Naive thymus-derived CD4-positive, alpha-beta T cell (primary cell): ENCODE measurements around the gene ZNF692. TPM values are rescaled to one million over a fixed set of nuclear protein-coding genes. Genes with fewer than 3 reads are reported as not detected.

Experiments
- ATAC-seq: fragments of 150-1000 bp; cut with Tn5 transposase; 2 replicates; pipeline ENCODE4 v1.10.0; 2021; ENCODE audit warnings: mild to moderate bottlenecking, moderate library complexity
- CTCF ChIA-PET: fragments of 350-600 bp; sonication (Branson Sonifier 250); formaldehyde crosslinking; loops from one replicate; lab custom pipeline; 2021; ENCODE audit warnings: antibody characterized with exemption; lab: Charles Lee
- POLR2A ChIA-PET: fragments of 350-600 bp; sonication (Branson Sonifier 250); formaldehyde crosslinking; loops from one replicate; lab custom pipeline; 2021; ENCODE audit warnings: antibody characterized with exemption, inconsistent platforms; lab: Charles Lee
- DNase-seq, 9 donors: peaks; one replicate each; pipeline versions ENCODE4 v3.0.0 to v3.0.0-alpha.2; 2020 to 2022; ENCODE audit warnings: mixed read lengths in 1 of 9
- H3K27ac ChIP-seq: one replicate; pipeline ENCODE4 v1.7.0; 2013; ENCODE audit warnings: mild to moderate bottlenecking, low read depth, low read length, moderate library complexity
- H3K27me3 ChIP-seq, 2 donors: one replicate each; pipeline ENCODE4 v1.7.0; 2013; ENCODE audit warnings: low read length in 2 of 2, mild to moderate bottlenecking in 2 of 2, moderate library complexity in 2 of 2; ENCODE audit not compliant: control insufficient read depth in 2 of 2, insufficient read depth in 2 of 2
- H3K36me3 ChIP-seq, 3 experiments: 1 replicate in 2 of 3; 2 replicates in 1 of 3; pipeline ENCODE4 v1.7.0; 2013; ENCODE audit warnings: low read length in 3 of 3, mild to moderate bottlenecking in 3 of 3, moderate library complexity in 1 of 3; ENCODE audit not compliant: insufficient read depth in 3 of 3, control insufficient read depth in 2 of 3
- H3K4me1 ChIP-seq, 2 donors: one replicate each; pipeline ENCODE4 v1.7.0; 2013; ENCODE audit warnings: low read length in 2 of 2, mild to moderate bottlenecking in 2 of 2, moderate library complexity in 1 of 2; ENCODE audit not compliant: control insufficient read depth in 2 of 2, insufficient read depth in 2 of 2
- H3K4me3 ChIP-seq: 2 replicates; pipeline ENCODE4 v1.7.0; 2013; ENCODE audit warnings: mild to moderate bottlenecking, low read length
- H3K9me3 ChIP-seq, 3 experiments: 1 replicate in 2 of 3; 2 replicates in 1 of 3; pipeline ENCODE4 v1.7.0; 2013; ENCODE audit warnings: low read length in 3 of 3; ENCODE audit not compliant: control insufficient read depth in 2 of 3
- H3K27ac Mint-ChIP-seq, 9 donors: one replicate each; pipeline ENCODE4 v1.8.0; 2020 to 2022; ENCODE audit warnings: mixed read lengths in 9 of 9, mild to moderate bottlenecking in 8 of 9, moderate library complexity in 5 of 9, inconsistent platforms in 2 of 9
- H3K27me3 Mint-ChIP-seq, 5 donors: one replicate each; pipeline ENCODE4 v1.8.0; 2021 to 2022; ENCODE audit warnings: mixed read lengths in 5 of 5, mild to moderate bottlenecking in 1 of 5
- H3K36me3 Mint-ChIP-seq, 5 donors: one replicate each; pipeline ENCODE4 v1.8.0; 2020 to 2022; ENCODE audit warnings: mixed read lengths in 5 of 5, mild to moderate bottlenecking in 3 of 5, inconsistent platforms in 1 of 5
- H3K4me1 Mint-ChIP-seq, 7 donors: one replicate each; pipeline ENCODE4 v1.8.0; 2020 to 2022; ENCODE audit warnings: mixed read lengths in 7 of 7, mild to moderate bottlenecking in 3 of 7, inconsistent platforms in 1 of 7
- H3K4me3 Mint-ChIP-seq, 10 donors: one replicate each; pipeline ENCODE4 v1.8.0; 2020 to 2022; ENCODE audit warnings: mild to moderate bottlenecking in 10 of 10, mixed read lengths in 10 of 10, moderate library complexity in 6 of 10, inconsistent platforms in 2 of 10
- H3K9me3 Mint-ChIP-seq, 11 donors: one replicate each; pipeline ENCODE4 v1.8.0; 2020 to 2022; ENCODE audit warnings: mixed read lengths in 11 of 11, mild to moderate bottlenecking in 4 of 11, inconsistent platforms in 1 of 11, moderate library complexity in 1 of 11
- intact Hi-C, 2 donors: fragments of 100-400 bp; cut with micrococcal nuclease; formaldehyde crosslinking; loops; one replicate each; pipeline ENCODE4 v1.15.1; 2023
- polyA plus RNA-seq, 2 donors: library from polyadenylated mRNA; unstranded; fragments of 300-500 nt; fragmentation: Illumina TruSeq; gene quantifications; one replicate each; pipeline ENCODE4 v1.2.3, GENCODE V29; 2021
- total RNA-seq, 6 experiments: library from RNA in 5 of 6; stranded (reverse) in 5 of 6; gene quantifications; 1 replicate in 5 of 6; 2 replicates in 1 of 6; pipeline ENCODE4 v1.2.3 and lab custom pipeline; 2021 to 2026

The ZNF692 gene
- total and polyA plus RNA-seq, 7 experiments from 2014 or later: 7.6 to 87.5 (median 58.7) TPM

DNA sequence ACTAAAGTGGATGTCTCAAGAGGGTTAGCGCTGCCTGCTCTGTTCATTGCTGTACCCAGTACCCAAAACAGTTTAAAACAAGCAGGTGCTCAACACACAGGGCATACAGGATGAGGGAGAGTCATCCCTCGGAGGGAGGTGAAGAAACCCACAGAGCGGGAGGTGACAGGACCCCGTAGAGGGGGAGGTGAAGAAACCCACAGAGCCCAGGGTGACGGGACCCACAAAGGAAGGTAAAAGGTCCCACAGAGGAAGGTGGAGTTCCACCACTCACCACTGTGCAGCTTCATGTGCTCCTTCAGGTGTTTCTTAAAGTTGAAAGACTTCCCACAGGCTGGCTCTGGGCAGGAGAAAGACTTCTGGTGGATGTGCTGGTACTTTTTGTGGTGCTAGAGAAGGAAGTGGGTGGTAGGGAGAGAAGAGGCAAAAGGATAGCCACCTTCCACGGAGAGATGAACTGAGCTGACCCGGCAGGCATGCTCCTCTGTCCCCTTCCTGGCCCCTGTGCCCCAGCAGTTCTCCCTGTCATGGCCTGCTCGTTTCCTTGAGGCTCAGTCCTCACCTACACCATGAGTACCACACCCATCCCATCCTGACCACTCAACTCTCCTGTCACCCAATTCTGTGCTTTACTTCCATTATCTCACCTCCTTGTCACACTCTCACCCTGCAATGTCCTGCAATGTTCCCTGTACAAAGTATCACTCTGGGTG, 5.1 kb downstream of the ZNF692 start:
- POLR2A ChIA-PET: interaction anchor here (0.6 to 2.0 kb wide), 4 partner anchors 12 to 102 kb away, joined by 3 to 7 read pairs (median 3); no protein-coding TSS in a partner anchor
- Histone ChIP-seq H3K4me3 (no peak overlapping the region), H3K36me3 (peaks cover 0 to 56% (median 6%) of the 10 kb centered on the region in 3 experiments), H3K27me3 (no peaks in the 10 kb centered on the region), H3K27ac (peak overlapping the region; percentile 10), H3K4me1 (peaks cover 27 to 45% of the 10 kb centered on the region in 2 donors), H3K9me3 (no peaks in the 10 kb centered on the region)
- Mint-ChIP-seq H3K36me3 (peaks cover 0 to 19% (median 3%) of the 10 kb centered on the region in 5 donors), H3K27ac (peak overlapping the region in 4 of 9 donors; percentile 7 to 82 (median 64)), H3K9me3 (peaks cover 0 to 3% (median 0%) of the 10 kb centered on the region in 11 donors), H3K4me1 (peaks cover 0 to 33% (median 25%) of the 10 kb centered on the region in 7 donors), H3K4me3 (peak overlapping the region in 4 of 10 donors; percentile 8 to 68 (median 22)), H3K27me3 (no peaks in the 10 kb centered on the region)
- CTCF ChIA-PET: interaction anchor here (0.6 to 1.2 kb wide), 2 partner anchors 14 to 35 kb away, joined by 3 read pairs; no protein-coding TSS in a partner anchor
- DNase-seq (peak in 1 of 9 donors; percentile 28), ATAC-seq (peak; percentile 43)
- intact Hi-C loops: no loop called here

DNA sequence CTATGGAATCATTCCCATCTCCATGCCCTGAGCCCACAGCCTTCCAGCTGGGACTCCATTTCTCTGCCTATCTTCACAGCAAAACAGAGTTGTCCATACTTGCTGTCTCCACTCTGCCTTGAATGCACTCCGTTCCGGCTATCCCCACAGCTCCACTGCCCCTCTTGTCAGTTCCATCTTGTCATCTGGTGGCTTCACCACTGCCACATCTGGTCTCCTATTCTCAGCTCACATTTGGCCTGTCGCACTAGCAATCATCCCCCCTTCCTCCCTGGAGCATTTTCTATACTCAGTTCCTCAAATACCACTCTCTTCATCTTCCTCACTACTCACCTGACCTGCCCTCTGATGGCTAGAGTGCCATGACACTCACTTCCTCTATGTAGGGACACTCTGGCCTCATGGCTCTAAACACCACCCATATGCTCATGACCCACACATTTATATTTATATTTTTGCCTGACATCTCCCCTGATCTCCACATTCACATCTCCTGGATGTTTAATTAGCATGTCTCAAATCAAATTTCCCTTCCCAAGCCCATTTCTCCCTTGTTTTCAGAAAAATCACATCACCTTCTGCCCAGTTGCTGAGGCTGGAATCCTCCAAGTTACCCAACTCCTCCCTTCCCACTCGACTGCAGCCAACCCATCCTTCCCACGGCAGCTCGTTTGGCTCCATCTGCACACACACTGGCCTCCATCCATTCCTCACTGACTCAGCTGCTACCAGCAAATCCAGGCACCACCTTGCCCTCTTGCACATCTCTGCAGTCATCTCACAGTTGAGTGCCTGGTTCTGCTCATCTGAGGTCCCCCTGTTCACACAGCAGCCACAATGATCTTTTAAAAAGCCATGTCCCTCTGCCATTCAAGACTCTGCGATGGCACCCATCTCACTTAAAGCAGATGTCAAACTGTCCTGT, 6.1 kb downstream of the ZNF692 start:
- Histone ChIP-seq H3K4me3 (no peak overlapping the region), H3K9me3 (no peaks in the 10 kb centered on the region), H3K4me1 (peaks cover 19 to 36% of the 10 kb centered on the region in 2 donors), H3K36me3 (peaks cover 0 to 67% (median 6%) of the 10 kb centered on the region in 3 experiments), H3K27me3 (no peaks in the 10 kb centered on the region), H3K27ac (no peak overlapping the region)
- no peak for DNase-seq
- peaks cover 0 to 21% (median 7%) of the 10 kb centered on the region in 5 donors for H3K36me3 Mint-ChIP-seq
- H3K9me3 Mint-ChIP-seq: no peaks in the 10 kb centered on the region
- no peak for ATAC-seq
- H3K27ac Mint-ChIP-seq: no peak overlapping the region
- H3K27me3 Mint-ChIP-seq: no peaks in the 10 kb centered on the region
- intact Hi-C loops: no loop called here
- CTCF ChIA-PET: no interaction called here
- POLR2A ChIA-PET: interaction anchor here (0.9 kb wide), 1 partner anchor 13 kb away, joined by 5 read pairs; no protein-coding TSS in a partner anchor
- H3K4me1 Mint-ChIP-seq: peaks cover 0 to 28% (median 16%) of the 10 kb centered on the region in 7 donors
- H3K4me3 Mint-ChIP-seq: no peak overlapping the region

DNA sequence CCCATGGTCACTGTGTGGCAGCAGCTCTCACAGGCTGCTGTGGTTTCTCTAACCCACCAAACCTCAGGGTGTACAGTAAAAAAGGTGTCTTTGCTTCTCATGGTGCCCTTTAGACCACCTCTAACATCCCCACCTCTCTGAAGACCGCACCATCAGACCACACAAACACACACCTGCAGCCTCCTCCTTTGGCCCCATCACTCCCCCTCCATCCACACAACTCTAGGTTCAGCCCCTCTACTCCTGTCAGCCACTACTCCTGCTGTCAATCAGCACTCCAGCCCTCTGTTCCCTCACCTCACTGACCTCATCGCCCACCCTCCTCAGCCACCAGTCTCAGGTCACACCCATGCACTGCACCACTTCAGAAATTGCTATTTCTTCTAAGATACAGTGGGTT, 7.5 kb downstream of the ZNF692 start:
- Mint-ChIP-seq H3K9me3 (no peaks in the 10 kb centered on the region), H3K27me3 (no peaks in the 10 kb centered on the region), H3K36me3 (peaks cover 0 to 24% (median 13%) of the 10 kb centered on the region in 5 donors), H3K4me3 (no peak overlapping the region), H3K27ac (peak overlapping the region in 1 of 9 donors; percentile 17), H3K4me1 (peaks cover 0 to 19% (median 6%) of the 10 kb centered on the region in 7 donors)
- ATAC-seq: no peak
- ChIA-PET CTCF (interaction anchor here (1.5 kb wide), 1 partner anchor 10 kb away, joined by 3 read pairs; no protein-coding TSS in a partner anchor), POLR2A (interaction anchor here (0.9 to 1.1 kb wide), 2 partner anchors 10 to 12 kb away, joined by 3 to 5 read pairs; no protein-coding TSS in a partner anchor)
- Histone ChIP-seq H3K4me3 (no peak overlapping the region), H3K27ac (no peak overlapping the region), H3K9me3 (no peaks in the 10 kb centered on the region), H3K27me3 (no peaks in the 10 kb centered on the region), H3K4me1 (peaks cover 11 to 27% of the 10 kb centered on the region in 2 donors), H3K36me3 (peaks cover 6 to 80% (median 8%) of the 10 kb centered on the region in 3 experiments)
- DNase-seq: no peak
- intact Hi-C loops: no loop called here

GRCh38 chr1:248850536-248851251, 8.2 kb downstream of the ZNF692 start:
- ChIA-PET POLR2A (interaction anchor here (1.1 kb wide), 1 partner anchor 9 kb away, joined by 3 read pairs; no protein-coding TSS in a partner anchor), CTCF (interaction anchor here (1.5 kb wide), 1 partner anchor 9 kb away, joined by 3 read pairs; no protein-coding TSS in a partner anchor)
- Mint-ChIP-seq H3K9me3 (no peaks in the 10 kb centered on the region), H3K4me3 (no peak overlapping the region), H3K36me3 (peaks cover 0 to 27% (median 16%) of the 10 kb centered on the region in 5 donors), H3K4me1 (peaks cover 0 to 14% (median 0%) of the 10 kb centered on the region in 7 donors), H3K27ac (peak overlapping the region in 1 of 9 donors; percentile 69), H3K27me3 (no peaks in the 10 kb centered on the region)
- ATAC-seq: no peak
- no peak overlapping the region for H3K4me3 ChIP-seq
- no peak for DNase-seq
- H3K4me1 ChIP-seq: peaks cover 11 to 27% of the 10 kb centered on the region in 2 donors
- intact Hi-C loops: no loop called here
- H3K27ac ChIP-seq: no peak overlapping the region
- H3K9me3 ChIP-seq: no peaks in the 10 kb centered on the region
- H3K27me3 ChIP-seq: no peaks in the 10 kb centered on the region
- H3K36me3 ChIP-seq: peaks cover 6 to 87% (median 13%) of the 10 kb centered on the region in 3 experiments

DNA sequence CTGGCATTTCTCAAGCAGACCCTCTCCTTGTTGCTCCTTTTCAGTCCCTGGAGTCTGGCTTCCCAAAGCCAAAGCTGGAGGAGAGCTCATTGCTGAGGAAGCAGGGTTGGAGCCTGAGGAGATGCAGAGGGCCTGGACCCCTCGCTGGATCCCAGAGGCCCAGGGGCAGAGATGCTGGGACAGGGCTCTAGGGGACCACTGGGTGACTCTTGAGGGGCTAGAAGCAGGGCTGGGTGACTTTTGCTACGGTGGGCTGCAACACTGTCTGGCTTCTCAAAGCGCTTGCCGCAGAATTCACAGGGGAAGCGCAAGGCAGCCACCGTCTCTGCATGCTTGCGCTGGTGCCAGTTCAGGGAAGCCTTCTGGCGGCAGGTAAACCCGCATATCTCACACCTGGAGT, 8.8 kb downstream of the ZNF692 start:
- ATAC-seq: no peak
- H3K27ac ChIP-seq: no peak overlapping the region
- CTCF ChIA-PET: no interaction called here
- H3K36me3 Mint-ChIP-seq: peaks cover 0 to 32% (median 18%) of the 10 kb centered on the region in 5 donors
- no peaks in the 10 kb centered on the region for H3K27me3 ChIP-seq
- no peaks in the 10 kb centered on the region for H3K9me3 ChIP-seq
- H3K9me3 Mint-ChIP-seq: no peaks in the 10 kb centered on the region
- intact Hi-C loops: no loop called here
- peaks cover 0 to 14% (median 0%) of the 10 kb centered on the region in 7 donors for H3K4me1 Mint-ChIP-seq
- DNase-seq: no peak
- H3K27ac Mint-ChIP-seq: peak overlapping the region in 3 of 9 donors; percentile 17 to 21 (median 17)
- peaks cover 6 to 88% (median 16%) of the 10 kb centered on the region in 3 experiments for H3K36me3 ChIP-seq
- POLR2A ChIA-PET: no interaction called here
- H3K4me3 Mint-ChIP-seq: no peak overlapping the region
- no peak overlapping the region for H3K4me3 ChIP-seq
- peaks cover 11 to 22% of the 10 kb centered on the region in 2 donors for H3K4me1 ChIP-seq
- no peaks in the 10 kb centered on the region for H3K27me3 Mint-ChIP-seq
